GM12892 (cell line): ENCODE results near the gene RETREG1.

ENCODE experiments used
- DNase-seq: peaks from one replicate; pipeline ENCODE4 v3.0.0; 2011; ENCODE audit not compliant: insufficient read length
- FAIRE-seq: peaks from 2 replicates; lab custom pipeline; 2011; peaks lifted over from hg19 to GRCh38; lab: Jason Lieb, UNC
- POLR2A ChIP-seq: IDR thresholded peaks from 2 replicates; pipeline ENCODE4 v1.6.1; 2011; ENCODE audit warnings: low read depth, low read length, control low read depth
- POLR2AphosphoS5 ChIP-seq: IDR thresholded peaks from 2 replicates; pipeline ENCODE4 v1.6.1; 2011; ENCODE audit warnings: low read depth, low read length, control low read depth
- TAF1 ChIP-seq: IDR thresholded peaks from 2 replicates; pipeline ENCODE4 v1.6.1; 2011; ENCODE audit warnings: low read depth, mild to moderate bottlenecking, control low read depth, low read length, borderline replicate concordance

The RETREG1 gene

DNA sequence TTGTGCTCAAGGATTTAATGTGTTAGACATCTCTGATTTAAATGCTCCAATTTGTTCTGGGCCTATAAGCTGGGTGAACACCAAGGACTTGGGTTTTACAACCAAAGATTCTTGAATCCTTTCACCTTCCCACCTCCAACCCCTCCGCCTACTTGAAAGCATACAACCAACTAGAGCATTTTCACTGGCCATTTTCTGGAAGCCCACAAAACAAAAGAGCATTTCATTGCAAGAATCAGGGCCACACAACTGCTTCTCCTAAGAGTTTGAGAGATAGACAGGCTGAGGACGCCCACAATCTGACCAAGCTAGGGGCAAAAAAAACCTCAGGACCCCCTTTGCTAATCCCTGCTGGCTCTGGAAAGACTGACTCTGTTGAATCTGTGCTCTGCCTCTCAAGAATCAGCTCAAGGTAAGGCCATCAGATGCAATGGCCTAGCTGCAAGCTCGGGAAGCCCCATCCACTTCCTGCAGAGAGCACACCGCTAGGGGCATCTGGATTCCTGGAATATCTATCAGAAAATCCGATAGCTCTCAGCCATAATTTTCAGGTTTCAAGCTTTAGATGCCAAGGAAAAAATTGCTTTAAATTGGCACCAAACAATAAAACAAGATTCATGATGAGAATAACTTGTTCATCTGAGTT lies 57.7 kb downstream of the RETREG1 start:
- FAIRE-seq (no peak), DNase-seq (no peak)
- TF ChIP-seq POLR2A: no peak
- no peak for TF ChIP-seq TAF1
- TF ChIP-seq POLR2AphosphoS5: no peak

DNA sequence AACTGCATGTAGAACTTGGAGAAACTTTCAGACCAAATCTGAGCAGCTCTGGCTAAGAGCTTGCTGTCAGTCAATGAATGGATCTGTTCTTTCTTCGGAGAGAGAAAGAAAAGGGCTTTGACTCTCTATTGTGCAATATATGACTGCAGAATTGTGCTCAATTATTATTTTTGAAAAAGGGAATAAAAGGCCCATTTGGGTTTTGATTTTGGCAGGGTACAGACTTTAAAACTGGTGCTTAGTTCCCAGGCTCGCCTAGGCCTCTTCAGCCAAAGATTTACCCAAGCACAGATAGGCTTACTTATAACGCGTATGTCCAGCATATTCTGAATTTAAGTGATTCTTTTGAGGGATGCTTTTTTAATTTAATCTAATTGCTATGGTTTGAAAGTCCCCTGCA lies 59.3 kb downstream of the RETREG1 start:
- TF ChIP-seq TAF1: no peak
- no peak for TF ChIP-seq POLR2A
- TF ChIP-seq POLR2AphosphoS5: no peak
- DNase-seq (no peak), FAIRE-seq (no peak)

DNA sequence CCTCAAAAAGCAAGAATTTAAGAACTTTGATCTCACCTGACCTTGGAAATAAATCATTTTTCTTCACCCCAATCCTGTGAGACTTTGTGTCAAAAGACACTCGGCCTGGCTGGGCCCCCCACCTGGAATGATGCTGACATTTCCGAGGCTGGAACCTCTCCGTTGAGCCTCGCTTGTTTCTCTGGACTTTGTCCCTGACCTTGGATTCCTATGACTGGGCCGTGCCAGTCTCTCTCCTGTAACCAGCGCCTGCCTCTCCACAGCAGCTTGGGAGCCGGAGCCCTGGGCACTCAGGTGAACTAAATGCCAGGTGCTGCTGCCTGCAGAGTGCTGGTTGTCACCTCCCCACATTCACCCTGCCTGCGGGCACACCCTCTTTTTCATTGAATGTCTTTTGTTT lies 62.7 kb downstream of the RETREG1 start:
- no peak for DNase-seq
- TF ChIP-seq POLR2AphosphoS5: no peak
- TF ChIP-seq TAF1: no peak
- TF ChIP-seq POLR2A: no peak
- FAIRE-seq: no peak

DNA sequence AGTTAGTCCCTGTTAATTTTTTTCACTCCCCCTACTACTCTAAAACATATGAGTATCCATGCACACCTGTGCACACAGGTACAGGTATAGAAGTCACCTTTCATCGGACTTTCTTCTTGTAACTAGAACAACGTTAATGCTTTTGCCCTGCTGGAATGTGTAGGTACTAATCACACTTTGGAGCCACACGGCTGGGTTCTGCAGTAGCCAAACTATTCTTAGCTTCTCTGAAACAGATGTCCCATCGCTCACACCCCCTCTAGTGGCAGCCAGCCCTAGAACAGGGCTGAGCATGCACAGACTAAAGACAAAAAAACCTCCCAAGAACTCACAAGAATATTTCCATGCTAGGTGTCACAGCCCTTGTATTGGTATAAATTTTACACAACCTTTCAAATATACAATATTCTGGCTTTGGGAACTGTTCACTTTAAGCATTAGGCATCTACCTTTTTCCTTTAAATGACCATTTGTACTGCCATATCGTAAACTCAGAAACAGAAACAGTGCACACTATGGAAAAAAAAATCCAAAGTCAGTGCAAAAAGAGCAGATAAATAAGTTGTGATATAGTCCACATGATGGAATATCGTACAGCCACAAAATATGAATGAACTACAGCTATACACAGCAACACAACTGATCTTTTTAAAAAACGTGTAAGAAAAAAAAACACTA lies 64.0 kb downstream of the RETREG1 start:
- FAIRE-seq: no peak
- TF ChIP-seq POLR2A: no peak
- no peak for TF ChIP-seq POLR2AphosphoS5
- TF ChIP-seq TAF1: no peak
- DNase-seq: no peak

DNA sequence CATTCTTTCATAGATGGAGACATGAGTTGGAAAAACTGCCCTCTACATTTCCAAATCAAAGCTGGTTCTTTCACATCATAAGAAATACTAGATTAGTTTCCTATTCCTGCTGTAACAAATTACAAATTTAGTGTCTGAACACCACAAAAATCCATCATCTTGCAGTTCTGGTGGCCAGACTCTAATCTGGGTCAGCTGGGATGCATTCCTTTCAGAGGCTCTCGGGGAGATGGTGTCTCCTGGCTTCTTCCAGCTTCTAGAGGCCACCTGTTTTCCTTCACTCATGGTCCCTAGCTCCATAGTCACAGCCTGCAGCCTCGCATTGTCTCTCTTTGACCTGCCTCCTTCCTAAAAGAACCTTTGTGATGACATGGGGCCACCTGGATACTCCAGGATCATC lies 65.2 kb downstream of the RETREG1 start:
- TF ChIP-seq TAF1: no peak
- no peak for TF ChIP-seq POLR2A
- no peak for TF ChIP-seq POLR2AphosphoS5
- no peak for FAIRE-seq

DNA sequence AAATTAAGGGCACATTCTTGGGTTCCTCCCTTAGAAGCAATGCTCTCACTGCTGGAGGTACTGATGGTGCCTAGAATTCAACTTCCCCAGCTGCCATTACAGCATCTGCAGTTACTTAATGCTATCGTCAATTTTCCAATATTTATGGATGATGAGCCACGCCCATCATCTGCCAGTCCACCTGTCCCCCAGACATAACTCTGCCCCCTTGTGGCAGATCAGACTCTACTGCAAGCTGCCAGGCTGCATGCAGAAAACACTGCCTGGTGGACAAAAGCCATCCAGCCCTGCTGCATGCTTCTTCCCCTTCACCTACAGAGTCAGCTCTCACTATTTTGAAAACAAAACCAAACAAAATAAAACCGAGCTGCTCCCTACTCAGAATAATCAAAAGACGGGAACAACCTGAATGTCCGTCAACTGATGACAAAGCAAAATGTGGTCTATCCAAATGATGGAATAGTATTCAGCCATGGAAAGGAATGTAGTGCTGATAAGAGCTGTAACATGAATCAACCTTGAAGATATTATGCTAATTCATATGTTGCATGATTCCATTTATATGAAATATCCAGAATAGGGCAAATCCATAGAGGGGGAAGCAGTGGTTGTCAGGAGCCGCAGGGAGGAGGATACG lies 66.4 kb downstream of the RETREG1 start:
- peak; percentile 31 for DNase-seq
- FAIRE-seq: peak; percentile 81
- TF ChIP-seq TAF1 (no peak), POLR2AphosphoS5 (no peak), POLR2A (no peak)

More for the DNA sequence above, 65.2 kb downstream of the RETREG1 start:
- DNase-seq: no peak

DNA sequence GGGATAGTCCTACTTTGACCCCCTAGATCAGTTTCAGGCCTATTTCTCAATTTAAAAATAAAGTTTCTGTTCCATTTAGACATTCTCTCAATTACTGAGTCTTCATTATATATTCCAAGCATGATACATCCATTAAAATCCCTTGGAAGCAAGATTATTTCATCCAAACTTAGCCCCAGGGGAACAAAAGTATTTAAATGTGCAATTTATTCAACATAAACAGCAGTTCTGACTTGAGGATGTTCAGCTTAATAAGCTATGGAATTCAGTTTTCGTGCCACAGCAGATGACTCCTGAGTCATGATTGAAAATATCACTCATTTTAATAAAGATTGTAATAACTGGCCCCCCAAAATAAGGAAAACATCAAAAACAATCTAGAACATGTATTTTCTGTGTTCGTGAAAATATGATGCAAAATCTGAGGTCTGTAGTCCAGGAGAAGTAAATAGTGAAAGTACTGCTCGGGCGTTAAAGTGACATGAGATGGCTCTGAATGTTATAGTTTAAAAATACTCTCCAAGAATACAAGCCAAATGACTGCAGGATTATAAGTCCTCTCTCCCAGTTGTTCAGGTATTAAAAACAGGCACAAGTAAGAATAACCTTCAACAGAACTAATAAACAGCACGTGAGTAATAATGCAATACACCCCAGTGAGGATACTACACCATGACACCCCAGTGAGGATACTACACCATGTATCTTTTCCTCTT lies 67.1 kb downstream of the RETREG1 start:
- DNase-seq (no peak), FAIRE-seq (no peak)
- TF ChIP-seq POLR2A: no peak
- TF ChIP-seq TAF1: no peak
- TF ChIP-seq POLR2AphosphoS5: no peak

DNA sequence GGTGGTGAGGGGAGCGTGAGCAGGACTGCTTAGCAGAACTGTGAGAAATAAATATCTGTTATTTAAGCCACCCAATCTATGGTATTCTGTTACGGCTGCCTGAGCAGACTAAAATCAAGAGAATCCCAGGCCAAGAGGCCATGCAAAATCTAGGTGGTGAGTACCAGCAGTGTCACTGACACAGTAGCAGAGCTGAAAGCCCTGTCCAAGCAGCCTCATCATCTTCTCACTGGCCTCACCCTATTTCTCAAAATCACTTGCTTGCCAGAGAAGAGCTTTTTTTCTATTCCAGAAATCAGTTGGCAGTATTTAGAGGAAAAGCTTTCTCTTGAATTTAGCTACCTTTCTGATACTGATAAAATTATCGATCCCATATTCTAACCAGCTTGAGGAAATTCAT lies 68.0 kb downstream of the RETREG1 start:
- FAIRE-seq (no peak), DNase-seq (no peak)
- TF ChIP-seq POLR2AphosphoS5 (no peak), TAF1 (no peak), POLR2A (no peak)

DNA sequence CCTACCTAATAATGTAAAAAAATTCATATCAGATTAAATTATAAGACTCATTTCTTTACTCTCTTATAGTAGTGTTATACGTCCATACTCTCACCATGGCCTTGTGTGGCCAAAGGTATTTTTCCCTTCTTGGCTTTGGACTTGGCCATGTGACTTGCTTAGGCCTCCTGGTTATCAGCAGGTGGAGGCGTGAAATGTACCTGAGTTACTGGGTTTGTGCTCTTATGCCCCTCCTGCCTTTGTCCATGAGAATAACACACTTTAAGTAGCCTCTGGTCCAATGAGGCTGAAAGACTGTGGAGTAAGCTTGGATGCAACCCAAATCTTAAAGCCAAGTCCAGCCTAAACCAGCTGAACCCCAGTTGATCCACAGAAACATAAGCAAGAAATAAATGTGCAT lies 68.7 kb downstream of the RETREG1 start:
- no peak for FAIRE-seq
- no peak for DNase-seq
- no peak for TF ChIP-seq TAF1
- no peak for TF ChIP-seq POLR2A
- no peak for TF ChIP-seq POLR2AphosphoS5

DNA sequence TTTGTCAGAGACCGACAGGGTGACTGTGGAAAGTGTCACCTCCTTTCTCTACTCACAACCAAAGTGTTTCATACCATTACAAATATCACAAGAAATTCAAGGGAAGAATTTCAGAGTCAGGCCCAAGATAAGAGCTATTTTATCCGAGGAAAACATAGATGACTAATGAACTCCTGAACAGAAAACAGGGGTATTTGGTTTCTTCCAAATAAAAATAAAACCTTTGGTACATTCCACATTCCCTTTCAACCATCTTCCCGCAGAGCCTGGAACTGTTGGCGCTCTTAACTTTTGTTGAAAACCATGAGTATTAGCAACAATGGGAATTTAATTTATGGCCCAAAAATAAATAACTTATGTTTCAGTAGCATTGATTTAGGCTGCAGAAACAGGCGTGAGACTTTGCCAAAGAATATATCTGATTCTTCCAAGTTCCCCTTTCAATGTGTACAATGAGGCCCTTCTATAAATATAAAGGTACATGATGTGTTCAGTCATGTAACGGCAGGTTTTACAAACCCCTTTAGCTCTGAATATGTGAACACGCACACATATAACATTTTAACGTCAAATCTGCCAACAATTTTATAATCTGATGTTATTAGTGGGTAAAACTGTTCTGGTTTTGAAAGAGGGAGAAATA lies 69.5 kb downstream of the RETREG1 start:
- TF ChIP-seq TAF1 (no peak), POLR2AphosphoS5 (no peak), POLR2A (no peak)
- DNase-seq (no peak), FAIRE-seq (no peak)

DNA sequence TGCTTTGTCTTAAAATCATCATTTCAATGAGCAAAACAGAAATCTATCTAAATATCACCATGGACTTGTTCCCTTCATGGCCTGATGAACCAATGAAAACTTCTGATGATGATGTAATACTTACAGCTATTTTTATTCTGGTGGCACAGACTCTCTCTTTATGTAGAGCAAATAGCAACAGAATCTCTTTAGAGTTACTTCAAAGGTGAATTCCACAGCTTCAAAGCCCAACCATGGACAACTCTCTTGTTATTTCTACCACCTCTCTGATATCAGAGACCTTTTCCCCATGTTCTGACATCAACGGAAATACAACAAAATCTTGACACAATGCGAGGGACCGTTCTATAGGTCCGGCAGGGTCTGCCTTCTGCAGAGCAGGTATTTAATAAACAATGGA lies 70.1 kb downstream of the RETREG1 start:
- TF ChIP-seq POLR2A (no peak), TAF1 (no peak), POLR2AphosphoS5 (no peak)
- no peak for FAIRE-seq
- DNase-seq: no peak
